GM23338 (cell line): ENCODE data around the gene ZDHHC8. TPM values are rescaled to one million over a fixed set of nuclear protein-coding genes. Genes with fewer than 3 reads are reported as not detected.

Experiments used
- ATAC-seq: fragments of 200-7000 bp; cut with Tn5 transposase; 3 replicates; pipeline ENCODE4 v1.9.1; 2020
- DNase-seq: peaks from one replicate; pipeline ENCODE4 v3.0.0-alpha.2; 2015; ENCODE audit warnings: low spot score
- H2AFZ ChIP-seq: fragments of 200-600 bp; sonication (generic); 2 replicates; pipeline ENCODE4 v1.8.0; 2016; ENCODE audit warnings: antibody characterized with exemption, mild to moderate bottlenecking, moderate library complexity
- H3F3A ChIP-seq: fragments of 200-600 bp; sonication (generic); replicated peaks from 2 replicates; pipeline ENCODE4 v1.8.0; 2017; ENCODE audit warnings: antibody characterized with exemption, mixed run types, low read depth
- H3K27ac ChIP-seq: fragments of 200-600 bp; sonication (generic); 2 replicates; pipeline ENCODE4 v1.6.1; 2016; ENCODE audit warnings: low read depth
- H3K27me3 ChIP-seq: fragments of 200-600 bp; sonication (generic); 2 replicates; pipeline ENCODE4 v1.8.0; 2016; ENCODE audit warnings: mild to moderate bottlenecking, mixed run types, moderate library complexity; ENCODE audit not compliant: insufficient read depth
- H3K36me3 ChIP-seq: fragments of 200-600 bp; sonication (generic); 2 replicates; pipeline ENCODE4 v1.8.0; 2016; ENCODE audit warnings: mild to moderate bottlenecking; ENCODE audit not compliant: insufficient read depth
- H3K4me1 ChIP-seq: fragments of 200-600 bp; sonication (generic); 2 replicates; pipeline ENCODE4 v1.8.0; 2016; ENCODE audit warnings: mild to moderate bottlenecking, moderate library complexity; ENCODE audit not compliant: insufficient read depth
- H3K4me2 ChIP-seq: fragments of 200-600 bp; sonication (generic); 2 replicates; pipeline ENCODE4 v1.7.1; 2017; ENCODE audit warnings: mixed run types
- H3K4me3 ChIP-seq: fragments of 200-600 bp; sonication (generic); 2 replicates; pipeline ENCODE4 v1.6.1; 2016; ENCODE audit warnings: mixed run types
- H3K79me2 ChIP-seq: fragments of 200-600 bp; sonication (generic); replicated peaks from 2 replicates; pipeline ENCODE4 v1.8.0; 2017; ENCODE audit warnings: mild to moderate bottlenecking; ENCODE audit not compliant: insufficient read depth
- H3K9me2 ChIP-seq: fragments of 200-600 bp; sonication (generic); 2 replicates; pipeline ENCODE4 v1.8.0; 2017; ENCODE audit not compliant: insufficient read depth
- H4K20me1 ChIP-seq: fragments of 200-600 bp; sonication (generic); replicated peaks from 2 replicates; pipeline ENCODE4 v1.8.0; 2017; ENCODE audit warnings: mild to moderate bottlenecking; ENCODE audit not compliant: insufficient read depth
- H3K27ac Mint-ChIP-seq: 2 replicates; pipeline ENCODE4 v1.8.0; 2020; ENCODE audit warnings: inconsistent platforms, mild to moderate bottlenecking, moderate library complexity, mixed read lengths
- H3K27me3 Mint-ChIP-seq: 3 replicates; pipeline ENCODE4 v1.8.0; 2022; ENCODE audit warnings: low read depth, mild to moderate bottlenecking, moderate library complexity, mixed read lengths, inconsistent platforms; ENCODE audit not compliant: insufficient read depth, poor library complexity
- H3K36me3 Mint-ChIP-seq: 3 replicates; pipeline ENCODE4 v1.8.0; 2021; ENCODE audit warnings: low read depth, mild to moderate bottlenecking, inconsistent platforms, moderate library complexity, mixed read lengths
- H3K4me1 Mint-ChIP-seq: 3 replicates; pipeline ENCODE4 v1.8.0; 2020; ENCODE audit warnings: mild to moderate bottlenecking, inconsistent platforms, mixed read lengths
- H3K4me3 Mint-ChIP-seq: 3 replicates; pipeline ENCODE4 v1.8.0; 2021; ENCODE audit warnings: moderate library complexity, mild to moderate bottlenecking, inconsistent platforms, mixed read lengths
- H3K9me3 Mint-ChIP-seq: 3 replicates; pipeline ENCODE4 v1.8.0; 2020; ENCODE audit warnings: moderate library complexity, mild to moderate bottlenecking, inconsistent platforms, mixed read lengths
- CREB1 ChIP-seq: fragments of 250-450 bp; sonication (Bioruptor Pico); IDR thresholded peaks from 2 replicates; pipeline ENCODE4 v1.5.0; 2020; ENCODE audit warnings: low read depth, mild to moderate bottlenecking, moderate library complexity
- EZH2 ChIP-seq: fragments of 200-600 bp; sonication (generic); IDR thresholded peaks from one replicate; pipeline ENCODE4 v1.8.0; 2017; ENCODE audit warnings: antibody characterized with exemption, mild to moderate bottlenecking, low read depth; ENCODE audit not compliant: unreplicated experiment
- EZH2phosphoT487 ChIP-seq: fragments of 200-600 bp; sonication (generic); IDR thresholded peaks from one replicate; pipeline ENCODE4 v1.8.1; 2018; ENCODE audit warnings: antibody characterized with exemption; ENCODE audit not compliant: unreplicated experiment
- JUNB ChIP-seq: IDR thresholded peaks from one replicate; pipeline ENCODE4 v1.6.1; 2016; ENCODE audit warnings: antibody characterized with exemption; ENCODE audit not compliant: unreplicated experiment
- NANOG ChIP-seq: IDR thresholded peaks from 2 replicates; pipeline ENCODE4 v1.6.1; 2016; ENCODE audit warnings: antibody characterized with exemption, borderline replicate concordance
- POLR2AphosphoS5 ChIP-seq: IDR thresholded peaks from 2 replicates; pipeline ENCODE4 v1.6.1; 2016; ENCODE audit warnings: antibody characterized with exemption, low read depth
- STAT1 ChIP-seq: IDR thresholded peaks from one replicate; pipeline ENCODE4 v1.6.1; 2016; ENCODE audit warnings: antibody characterized with exemption; ENCODE audit not compliant: unreplicated experiment
- ZNF114 ChIP-seq: fragments of 250-450 bp; sonication (Bioruptor Pico); IDR thresholded peaks from 2 replicates; pipeline ENCODE4 v1.5.0; 2020; ENCODE audit warnings: mild to moderate bottlenecking, moderate library complexity
- ZNF331 ChIP-seq: fragments of 250-450 bp; sonication (Bioruptor Pico); IDR thresholded peaks from 2 replicates; pipeline ENCODE4 v1.5.0; 2020; ENCODE audit warnings: low read depth, mild to moderate bottlenecking, moderate library complexity
- polyA plus RNA-seq: library from polyadenylated mRNA; unstranded; fragments of >200 nt; fragmentation: Nextera tagmentation; extraction: Ambion mirVana; gene quantifications from 2 replicates; pipeline ENCODE4 v1.2.1, GENCODE V29; 2016
- total RNA-seq: library from RNA; depleted of rRNA; stranded (reverse); fragments of >200 nt; shearing (Covaris generic); gene quantifications from 2 replicates; pipeline ENCODE4 v1.2.3, GENCODE V29; 2014
- TF ChIP-seq, protein P1 (sequence below): fragments of 250-450 bp; sonication (Bioruptor Pico); IDR thresholded peaks from 2 replicates; pipeline ENCODE4 v1.5.0; 2020; ENCODE audit warnings: mild to moderate bottlenecking, moderate library complexity
- TF ChIP-seq, protein P2 (sequence below): IDR thresholded peaks from 2 replicates; pipeline ENCODE4 v1.6.1; 2016; ENCODE audit warnings: antibody characterized with exemption
- TF ChIP-seq, protein P3 (sequence below), 2 experiments: fragments of 200-600 bp in 1 of 2; sonication (generic) in 1 of 2; conservative IDR thresholded peaks; 2 replicates each; pipeline versions ENCODE4 v1.5.1 to v1.6.1; 2016 to 2017; ENCODE audit warnings: antibody characterized with exemption in 2 of 2, low read depth in 2 of 2, mild to moderate bottlenecking in 2 of 2, moderate library complexity in 1 of 2
- TF ChIP-seq, protein P4 (sequence below): IDR thresholded peaks from one replicate; pipeline ENCODE4 v1.6.1; 2018; ENCODE audit warnings: antibody characterized with exemption; ENCODE audit not compliant: unreplicated experiment

The ZDHHC8 gene
- total and polyA plus RNA-seq, 2 experiments from 2014 or later, result 13.7 to 47.6 TPM

DNA sequence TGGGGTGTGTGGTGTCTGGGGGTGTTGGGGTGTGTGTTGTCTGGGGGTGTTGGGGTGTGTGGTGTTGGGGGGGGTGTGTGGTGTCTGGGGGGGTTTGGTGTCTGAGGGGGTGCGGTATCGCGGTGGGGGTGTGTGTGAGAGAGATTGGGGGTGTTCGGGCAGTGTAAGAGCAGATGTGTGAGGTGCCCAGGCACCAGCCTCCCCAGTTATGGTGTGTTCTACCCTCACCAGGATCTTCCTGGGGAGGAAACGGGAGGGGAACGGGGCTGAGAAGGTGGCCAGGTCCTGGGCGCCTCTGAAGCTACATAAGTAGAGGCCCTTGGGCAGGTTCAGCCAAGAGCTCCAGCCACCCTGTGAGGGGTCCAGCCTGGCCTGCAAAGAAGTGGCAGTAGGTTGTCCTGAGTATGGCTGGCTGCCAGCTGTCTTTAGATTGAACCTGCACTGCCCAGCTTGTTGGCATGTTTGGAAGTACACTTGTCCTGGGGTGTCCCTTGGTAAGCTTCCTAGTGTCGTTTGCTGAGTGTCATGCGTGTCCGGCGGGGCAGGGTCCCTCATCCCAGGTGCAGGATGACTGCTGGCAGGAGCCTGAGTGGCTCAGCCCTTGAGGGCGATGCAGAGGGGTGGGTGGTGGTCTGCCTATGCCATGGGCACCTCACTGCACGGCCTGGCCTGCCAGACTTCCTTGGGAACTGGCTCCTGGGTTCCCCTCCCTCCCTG lies 8.1 kb upstream of the ZDHHC8 start:
- H3K79me2 ChIP-seq, result peaks cover 48% of the 10 kb centered on the region
- H3F3A ChIP-seq, result peaks cover 37% of the 10 kb centered on the region
- H3K27ac ChIP-seq, result no peak overlapping the region
- H3K4me3 Mint-ChIP-seq, result no peak overlapping the region
- H3K4me1 ChIP-seq, result peaks cover 8% of the 10 kb centered on the region
- no peak overlapping the region for H3K27ac Mint-ChIP-seq
- H3K36me3 ChIP-seq, result peaks cover 52% of the 10 kb centered on the region
- H3K4me3 ChIP-seq, result no peak overlapping the region
- H4K20me1 ChIP-seq, result peaks cover 42% of the 10 kb centered on the region
- peaks cover 17% of the 10 kb centered on the region for H3K4me1 Mint-ChIP-seq
- peaks cover 16% of the 10 kb centered on the region for H3K27me3 Mint-ChIP-seq
- H3K9me3 Mint-ChIP-seq, result no peaks in the 10 kb centered on the region
- H2AFZ ChIP-seq, result no peak overlapping the region
- H3K36me3 Mint-ChIP-seq, result peaks cover 97% of the 10 kb centered on the region
- DNase-seq, result no peak
- H3K27me3 ChIP-seq, result no peaks in the 10 kb centered on the region
- H3K9me2 ChIP-seq, result no peaks in the 10 kb centered on the region
- H3K4me2 ChIP-seq, result no peak overlapping the region
- ATAC-seq, result no peak
- TF ChIP-seq ZNF114 (CRISPR knock-in tag) (no peak), JUNB (no peak), EZH2 (no peak), ZNF331 (no peak), POLR2AphosphoS5 (no peak), EZH2phosphoT487 (no peak), NANOG (no peak), CREB1 (CRISPR knock-in tag) (no peak), STAT1 (no peak)
- TF ChIP-seq, protein P1, sequence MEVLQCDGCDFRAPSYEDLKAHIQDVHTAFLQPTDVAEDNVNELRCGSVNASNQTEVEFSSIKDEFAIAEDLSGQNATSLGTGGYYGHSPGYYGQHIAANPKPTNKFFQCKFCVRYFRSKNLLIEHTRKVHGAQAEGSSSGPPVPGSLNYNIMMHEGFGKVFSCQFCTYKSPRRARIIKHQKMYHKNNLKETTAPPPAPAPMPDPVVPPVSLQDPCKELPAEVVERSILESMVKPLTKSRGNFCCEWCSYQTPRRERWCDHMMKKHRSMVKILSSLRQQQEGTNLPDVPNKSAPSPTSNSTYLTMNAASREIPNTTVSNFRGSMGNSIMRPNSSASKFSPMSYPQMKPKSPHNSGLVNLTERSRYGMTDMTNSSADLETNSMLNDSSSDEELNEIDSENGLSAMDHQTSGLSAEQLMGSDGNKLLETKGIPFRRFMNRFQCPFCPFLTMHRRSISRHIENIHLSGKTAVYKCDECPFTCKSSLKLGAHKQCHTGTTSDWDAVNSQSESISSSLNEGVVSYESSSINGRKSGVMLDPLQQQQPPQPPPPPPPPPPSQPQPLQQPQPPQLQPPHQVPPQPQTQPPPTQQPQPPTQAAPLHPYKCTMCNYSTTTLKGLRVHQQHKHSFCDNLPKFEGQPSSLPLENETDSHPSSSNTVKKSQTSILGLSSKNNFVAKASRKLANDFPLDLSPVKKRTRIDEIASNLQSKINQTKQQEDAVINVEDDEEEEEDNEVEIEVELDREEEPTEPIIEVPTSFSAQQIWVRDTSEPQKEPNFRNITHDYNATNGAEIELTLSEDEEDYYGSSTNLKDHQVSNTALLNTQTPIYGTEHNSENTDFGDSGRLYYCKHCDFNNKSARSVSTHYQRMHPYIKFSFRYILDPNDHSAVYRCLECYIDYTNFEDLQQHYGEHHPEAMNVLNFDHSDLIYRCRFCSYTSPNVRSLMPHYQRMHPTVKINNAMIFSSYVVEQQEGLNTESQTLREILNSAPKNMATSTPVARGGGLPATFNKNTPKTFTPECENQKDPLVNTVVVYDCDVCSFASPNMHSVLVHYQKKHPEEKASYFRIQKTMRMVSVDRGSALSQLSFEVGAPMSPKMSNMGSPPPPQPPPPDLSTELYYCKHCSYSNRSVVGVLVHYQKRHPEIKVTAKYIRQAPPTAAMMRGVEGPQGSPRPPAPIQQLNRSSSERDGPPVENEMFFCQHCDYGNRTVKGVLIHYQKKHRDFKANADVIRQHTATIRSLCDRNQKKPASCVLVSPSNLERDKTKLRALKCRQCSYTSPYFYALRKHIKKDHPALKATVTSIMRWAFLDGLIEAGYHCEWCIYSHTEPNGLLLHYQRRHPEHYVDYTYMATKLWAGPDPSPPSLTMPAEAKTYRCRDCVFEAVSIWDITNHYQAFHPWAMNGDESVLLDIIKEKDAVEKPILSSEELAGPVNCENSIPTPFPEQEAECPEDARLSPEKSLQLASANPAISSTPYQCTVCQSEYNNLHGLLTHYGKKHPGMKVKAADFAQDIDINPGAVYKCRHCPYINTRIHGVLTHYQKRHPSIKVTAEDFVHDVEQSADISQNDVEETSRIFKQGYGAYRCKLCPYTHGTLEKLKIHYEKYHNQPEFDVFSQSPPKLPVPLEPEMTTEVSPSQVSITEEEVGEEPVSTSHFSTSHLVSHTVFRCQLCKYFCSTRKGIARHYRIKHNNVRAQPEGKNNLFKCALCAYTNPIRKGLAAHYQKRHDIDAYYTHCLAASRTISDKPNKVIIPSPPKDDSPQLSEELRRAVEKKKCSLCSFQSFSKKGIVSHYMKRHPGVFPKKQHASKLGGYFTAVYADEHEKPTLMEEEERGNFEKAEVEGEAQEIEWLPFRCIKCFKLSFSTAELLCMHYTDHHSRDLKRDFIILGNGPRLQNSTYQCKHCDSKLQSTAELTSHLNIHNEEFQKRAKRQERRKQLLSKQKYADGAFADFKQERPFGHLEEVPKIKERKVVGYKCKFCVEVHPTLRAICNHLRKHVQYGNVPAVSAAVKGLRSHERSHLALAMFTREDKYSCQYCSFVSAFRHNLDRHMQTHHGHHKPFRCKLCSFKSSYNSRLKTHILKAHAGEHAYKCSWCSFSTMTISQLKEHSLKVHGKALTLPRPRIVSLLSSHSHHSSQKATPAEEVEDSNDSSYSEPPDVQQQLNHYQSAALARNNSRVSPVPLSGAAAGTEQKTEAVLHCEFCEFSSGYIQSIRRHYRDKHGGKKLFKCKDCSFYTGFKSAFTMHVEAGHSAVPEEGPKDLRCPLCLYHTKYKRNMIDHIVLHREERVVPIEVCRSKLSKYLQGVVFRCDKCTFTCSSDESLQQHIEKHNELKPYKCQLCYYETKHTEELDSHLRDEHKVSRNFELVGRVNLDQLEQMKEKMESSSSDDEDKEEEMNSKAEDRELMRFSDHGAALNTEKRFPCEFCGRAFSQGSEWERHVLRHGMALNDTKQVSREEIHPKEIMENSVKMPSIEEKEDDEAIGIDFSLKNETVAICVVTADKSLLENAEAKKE (CRISPR knock-in tag), result no peak
- TF ChIP-seq, protein P2, sequence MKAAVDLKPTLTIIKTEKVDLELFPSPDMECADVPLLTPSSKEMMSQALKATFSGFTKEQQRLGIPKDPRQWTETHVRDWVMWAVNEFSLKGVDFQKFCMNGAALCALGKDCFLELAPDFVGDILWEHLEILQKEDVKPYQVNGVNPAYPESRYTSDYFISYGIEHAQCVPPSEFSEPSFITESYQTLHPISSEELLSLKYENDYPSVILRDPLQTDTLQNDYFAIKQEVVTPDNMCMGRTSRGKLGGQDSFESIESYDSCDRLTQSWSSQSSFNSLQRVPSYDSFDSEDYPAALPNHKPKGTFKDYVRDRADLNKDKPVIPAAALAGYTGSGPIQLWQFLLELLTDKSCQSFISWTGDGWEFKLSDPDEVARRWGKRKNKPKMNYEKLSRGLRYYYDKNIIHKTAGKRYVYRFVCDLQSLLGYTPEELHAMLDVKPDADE, result no peak
- TF ChIP-seq, protein P3, sequence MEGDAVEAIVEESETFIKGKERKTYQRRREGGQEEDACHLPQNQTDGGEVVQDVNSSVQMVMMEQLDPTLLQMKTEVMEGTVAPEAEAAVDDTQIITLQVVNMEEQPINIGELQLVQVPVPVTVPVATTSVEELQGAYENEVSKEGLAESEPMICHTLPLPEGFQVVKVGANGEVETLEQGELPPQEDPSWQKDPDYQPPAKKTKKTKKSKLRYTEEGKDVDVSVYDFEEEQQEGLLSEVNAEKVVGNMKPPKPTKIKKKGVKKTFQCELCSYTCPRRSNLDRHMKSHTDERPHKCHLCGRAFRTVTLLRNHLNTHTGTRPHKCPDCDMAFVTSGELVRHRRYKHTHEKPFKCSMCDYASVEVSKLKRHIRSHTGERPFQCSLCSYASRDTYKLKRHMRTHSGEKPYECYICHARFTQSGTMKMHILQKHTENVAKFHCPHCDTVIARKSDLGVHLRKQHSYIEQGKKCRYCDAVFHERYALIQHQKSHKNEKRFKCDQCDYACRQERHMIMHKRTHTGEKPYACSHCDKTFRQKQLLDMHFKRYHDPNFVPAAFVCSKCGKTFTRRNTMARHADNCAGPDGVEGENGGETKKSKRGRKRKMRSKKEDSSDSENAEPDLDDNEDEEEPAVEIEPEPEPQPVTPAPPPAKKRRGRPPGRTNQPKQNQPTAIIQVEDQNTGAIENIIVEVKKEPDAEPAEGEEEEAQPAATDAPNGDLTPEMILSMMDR (conservative IDR thresholded peaks at IDR 0.05; ENCODE audit: low read depth in 2 of 2), result no peak
- TF ChIP-seq, protein P4, sequence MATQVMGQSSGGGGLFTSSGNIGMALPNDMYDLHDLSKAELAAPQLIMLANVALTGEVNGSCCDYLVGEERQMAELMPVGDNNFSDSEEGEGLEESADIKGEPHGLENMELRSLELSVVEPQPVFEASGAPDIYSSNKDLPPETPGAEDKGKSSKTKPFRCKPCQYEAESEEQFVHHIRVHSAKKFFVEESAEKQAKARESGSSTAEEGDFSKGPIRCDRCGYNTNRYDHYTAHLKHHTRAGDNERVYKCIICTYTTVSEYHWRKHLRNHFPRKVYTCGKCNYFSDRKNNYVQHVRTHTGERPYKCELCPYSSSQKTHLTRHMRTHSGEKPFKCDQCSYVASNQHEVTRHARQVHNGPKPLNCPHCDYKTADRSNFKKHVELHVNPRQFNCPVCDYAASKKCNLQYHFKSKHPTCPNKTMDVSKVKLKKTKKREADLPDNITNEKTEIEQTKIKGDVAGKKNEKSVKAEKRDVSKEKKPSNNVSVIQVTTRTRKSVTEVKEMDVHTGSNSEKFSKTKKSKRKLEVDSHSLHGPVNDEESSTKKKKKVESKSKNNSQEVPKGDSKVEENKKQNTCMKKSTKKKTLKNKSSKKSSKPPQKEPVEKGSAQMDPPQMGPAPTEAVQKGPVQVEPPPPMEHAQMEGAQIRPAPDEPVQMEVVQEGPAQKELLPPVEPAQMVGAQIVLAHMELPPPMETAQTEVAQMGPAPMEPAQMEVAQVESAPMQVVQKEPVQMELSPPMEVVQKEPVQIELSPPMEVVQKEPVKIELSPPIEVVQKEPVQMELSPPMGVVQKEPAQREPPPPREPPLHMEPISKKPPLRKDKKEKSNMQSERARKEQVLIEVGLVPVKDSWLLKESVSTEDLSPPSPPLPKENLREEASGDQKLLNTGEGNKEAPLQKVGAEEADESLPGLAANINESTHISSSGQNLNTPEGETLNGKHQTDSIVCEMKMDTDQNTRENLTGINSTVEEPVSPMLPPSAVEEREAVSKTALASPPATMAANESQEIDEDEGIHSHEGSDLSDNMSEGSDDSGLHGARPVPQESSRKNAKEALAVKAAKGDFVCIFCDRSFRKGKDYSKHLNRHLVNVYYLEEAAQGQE, result no peak
